Central memory CD8-positive, alpha-beta T cell (primary cell): ENCODE measurements around the gene RTF2.
A peak's percentile ranks its signal among the peaks of the same experiment; 100 is the strongest.

Experiments
- ATAC-seq: fragments of 150-1000 bp; cut with Tn5 transposase; replicated peaks from 2 replicates; pipeline ENCODE4 v1.10.0; 2022; ENCODE audit warnings: mild to moderate bottlenecking, moderate FRiP score, moderate number of reproducible peaks; ENCODE audit not compliant: poor library complexity, severe bottlenecking; ENCODE audit errors: extremely low read depth
- DNase-seq, 2 donors: peaks; one replicate each; pipeline ENCODE4 v3.0.0; 2021; ENCODE audit warnings: low spot score in 2 of 2
- H3K27ac Mint-ChIP-seq: one replicate; pipeline ENCODE4 v1.8.0; 2022; ENCODE audit warnings: low read depth, mild to moderate bottlenecking, moderate library complexity, mixed read lengths
- H3K27me3 Mint-ChIP-seq: one replicate; pipeline ENCODE4 v1.8.0; 2022; ENCODE audit warnings: mixed read lengths
- H3K36me3 Mint-ChIP-seq: one replicate; pipeline ENCODE4 v1.8.0; 2022; ENCODE audit warnings: mild to moderate bottlenecking, moderate library complexity, mixed read lengths; ENCODE audit not compliant: insufficient read depth
- H3K4me1 Mint-ChIP-seq: one replicate; pipeline ENCODE4 v1.8.0; 2022; ENCODE audit warnings: mixed read lengths
- H3K4me3 Mint-ChIP-seq: one replicate; pipeline ENCODE4 v1.8.0; 2022; ENCODE audit warnings: mild to moderate bottlenecking, moderate library complexity, mixed read lengths
- H3K9me3 Mint-ChIP-seq: one replicate; pipeline ENCODE4 v1.8.0; 2022; ENCODE audit warnings: mixed read lengths

Gene RTF2

GRCh38 chr20:56468316-56469076, at the start of gene RTF2:
Gene RTF2, plus strand, starts transcription at chr20:56468627. Its CDS starts 71 bp downstream, at chr20:56468698.
- H3K4me1 Mint-ChIP-seq, result peaks cover 37% of the 10 kb centered on the region
- no peaks in the 10 kb centered on the region for H3K9me3 Mint-ChIP-seq
- H3K27ac Mint-ChIP-seq, result peak within 1 kb of the TSS; percentile 98
- H3K36me3 Mint-ChIP-seq, result peaks cover 20% of the 10 kb centered on the region
- peak; percentile 93 to 96 for DNase-seq
- peak within 1 kb of the TSS; percentile 98 for H3K4me3 Mint-ChIP-seq
- peak; percentile 94 for ATAC-seq
- H3K27me3 Mint-ChIP-seq, result no peaks in the 10 kb centered on the region

- ATAC-seq (no peak), DNase-seq (no peak)
- Mint-ChIP-seq H3K4me1 (peaks cover 23% of the 10 kb centered on the region), H3K27me3 (no peaks in the 10 kb centered on the region), H3K27ac (no peak overlapping the region), H3K9me3 (no peaks in the 10 kb centered on the region), H3K4me3 (no peak overlapping the region), H3K36me3 (peaks cover 12% of the 10 kb centered on the region)
Observed at GRCh38 chr20:56420028-56420427, 48.4 kb upstream of the RTF2 start.

GRCh38 chr20:56420940-56421688, 47.3 kb upstream of the RTF2 start:
- Mint-ChIP-seq H3K9me3 (no peaks in the 10 kb centered on the region), H3K27ac (peak overlapping the region; percentile 49), H3K4me1 (peaks cover 22% of the 10 kb centered on the region), H3K36me3 (peaks cover 12% of the 10 kb centered on the region), H3K4me3 (no peak overlapping the region), H3K27me3 (no peaks in the 10 kb centered on the region)
- DNase-seq, result no peak
- no peak for ATAC-seq

GRCh38 chr20:56422076-56422823, 46.2 kb upstream of the RTF2 start:
- Mint-ChIP-seq H3K9me3 (no peaks in the 10 kb centered on the region), H3K4me3 (peak overlapping the region; percentile 27), H3K36me3 (peaks cover 12% of the 10 kb centered on the region), H3K4me1 (peaks cover 19% of the 10 kb centered on the region), H3K27me3 (no peaks in the 10 kb centered on the region), H3K27ac (no peak overlapping the region)
- DNase-seq (no peak), ATAC-seq (no peak)

- peaks cover 12% of the 10 kb centered on the region for H3K36me3 Mint-ChIP-seq
- no peak for ATAC-seq
- no peak for DNase-seq
- no peak overlapping the region for H3K4me3 Mint-ChIP-seq
- H3K4me1 Mint-ChIP-seq, result peaks cover 15% of the 10 kb centered on the region
- no peaks in the 10 kb centered on the region for H3K27me3 Mint-ChIP-seq
- no peak overlapping the region for H3K27ac Mint-ChIP-seq
- no peaks in the 10 kb centered on the region for H3K9me3 Mint-ChIP-seq
Observed at GRCh38 chr20:56422824-56423189, 45.6 kb upstream of the RTF2 start.

GRCh38 chr20:56423211-56423610, 45.2 kb upstream of the RTF2 start:
- Mint-ChIP-seq H3K27ac (no peak overlapping the region), H3K27me3 (no peaks in the 10 kb centered on the region), H3K4me1 (peaks cover 15% of the 10 kb centered on the region), H3K36me3 (peaks cover 10% of the 10 kb centered on the region), H3K4me3 (no peak overlapping the region), H3K9me3 (no peaks in the 10 kb centered on the region)
- ATAC-seq (no peak), DNase-seq (no peak)

GRCh38 chr20:56423886-56424285, 44.5 kb upstream of the RTF2 start:
- Mint-ChIP-seq H3K27ac (no peak overlapping the region), H3K27me3 (no peaks in the 10 kb centered on the region), H3K4me1 (peaks cover 20% of the 10 kb centered on the region), H3K4me3 (no peak overlapping the region), H3K36me3 (peaks cover 10% of the 10 kb centered on the region), H3K9me3 (no peaks in the 10 kb centered on the region)
- no peak for DNase-seq
- no peak for ATAC-seq

GRCh38 chr20:56424931-56425330, 43.5 kb upstream of the RTF2 start:
- H3K27ac Mint-ChIP-seq, result no peak overlapping the region
- peaks cover 30% of the 10 kb centered on the region for H3K4me1 Mint-ChIP-seq
- peaks cover 8% of the 10 kb centered on the region for H3K36me3 Mint-ChIP-seq
- H3K9me3 Mint-ChIP-seq, result no peaks in the 10 kb centered on the region
- H3K4me3 Mint-ChIP-seq, result no peak overlapping the region
- no peak for ATAC-seq
- DNase-seq, result no peak
- H3K27me3 Mint-ChIP-seq, result no peaks in the 10 kb centered on the region

- Mint-ChIP-seq H3K4me1 (peaks cover 36% of the 10 kb centered on the region), H3K27me3 (no peaks in the 10 kb centered on the region), H3K4me3 (no peak overlapping the region), H3K36me3 (peaks cover 6% of the 10 kb centered on the region), H3K9me3 (no peaks in the 10 kb centered on the region), H3K27ac (no peak overlapping the region)
- ATAC-seq (no peak), DNase-seq (no peak)
Observed at GRCh38 chr20:56426026-56426425, 42.4 kb upstream of the RTF2 start.

- DNase-seq, result no peak
- Mint-ChIP-seq H3K27me3 (no peaks in the 10 kb centered on the region), H3K9me3 (no peaks in the 10 kb centered on the region), H3K4me3 (no peak overlapping the region), H3K36me3 (peaks cover 3% of the 10 kb centered on the region), H3K4me1 (peaks cover 35% of the 10 kb centered on the region), H3K27ac (no peak overlapping the region)
- no peak for ATAC-seq
Observed at GRCh38 chr20:56426926-56427325, 41.5 kb upstream of the RTF2 start.

- Mint-ChIP-seq H3K9me3 (no peaks in the 10 kb centered on the region), H3K4me1 (peaks cover 31% of the 10 kb centered on the region), H3K4me3 (no peak overlapping the region), H3K36me3 (peaks cover 3% of the 10 kb centered on the region), H3K27ac (peak overlapping the region; percentile 11), H3K27me3 (no peaks in the 10 kb centered on the region)
- no peak for DNase-seq
- ATAC-seq, result no peak
Observed at GRCh38 chr20:56427797-56428196, 40.6 kb upstream of the RTF2 start.

GRCh38 chr20:56428410-56428809, 40.0 kb upstream of the RTF2 start:
- Mint-ChIP-seq H3K36me3 (peaks cover 3% of the 10 kb centered on the region), H3K4me1 (peaks cover 37% of the 10 kb centered on the region)
- no peak for DNase-seq

More at GRCh38 chr20:56428410-56428809, 40.0 kb upstream of the RTF2 start:
- Mint-ChIP-seq H3K27me3 (no peaks in the 10 kb centered on the region), H3K9me3 (no peaks in the 10 kb centered on the region), H3K27ac (peak overlapping the region; percentile 11), H3K4me3 (no peak overlapping the region)
- no peak for ATAC-seq
